HepG2 (cell line): Measurements from ENCODE around the gene TSPAN9. TPM values are rescaled to one million over a fixed set of nuclear protein-coding genes. Genes with fewer than 3 reads are reported as not detected.

Experiments used
- ATAC-seq: fragments of 200-7000 bp; cut with Tn5 transposase; 3 replicates; pipeline ENCODE4 v1.9.1; 2020; ENCODE audit warnings: mild to moderate bottlenecking, moderate library complexity
- BruUV-seq: library from RNA; stranded (reverse); fragments of 400-500 nt; replicated peaks from 2 replicates; lab custom pipeline; 2021; lab: Mats Ljungman, UMichigan
- CTCF ChIA-PET: fragments of 300-600 bp; formaldehyde crosslinking; extraction: SDS; loops from one replicate; lab custom pipeline; 2021; ENCODE audit warnings: low total read pairs, inconsistent platforms, low intra/inter-chr PET ratio; lab: Yijun Ruan, JAX
- POLR2A ChIA-PET: fragments of 350-600 bp; sonication (Branson Sonifier 250); formaldehyde crosslinking; loops from one replicate; lab custom pipeline; 2020; ENCODE audit warnings: antibody characterized with exemption, inconsistent platforms; lab: Yijun Ruan, JAX
- DNase-seq: peaks from one replicate; pipeline ENCODE4 v3.0.0-alpha.2; 2015; ENCODE audit warnings: low spot score
- FAIRE-seq: peaks from 3 replicates; lab custom pipeline; 2011; peaks lifted over from hg19 to GRCh38; lab: Jason Lieb, UNC
- H2AFZ ChIP-seq: one replicate; pipeline ENCODE4 v1.6.1; 2011; ENCODE audit warnings: low read length, inconsistent platforms
- H3K27ac ChIP-seq: fragments of 300-600 bp; 3 replicates; pipeline ENCODE4 v1.8.0; 2011; ENCODE audit warnings: mixed run types, mild to moderate bottlenecking, mixed read lengths, low read length, inconsistent platforms; ENCODE audit not compliant: insufficient read depth; ENCODE audit errors: extremely low read length
- H3K27me3 ChIP-seq, 2 experiments: fragments of 200-600 bp in 1 of 2; 2 replicates in 1 of 2; 3 replicates in 1 of 2; pipeline versions ENCODE4 v1.6.0 to v1.8.0; 2011; ENCODE audit warnings: low read length in 2 of 2, mild to moderate bottlenecking in 2 of 2, moderate library complexity in 2 of 2, inconsistent platforms in 1 of 2; ENCODE audit not compliant: insufficient read depth in 2 of 2, control insufficient read depth in 1 of 2
- H3K36me3 ChIP-seq, 2 experiments: fragments of 200-600 bp in 1 of 2; replicated peaks in 1 of 2; 2 replicates in 1 of 2; 3 replicates in 1 of 2; pipeline versions ENCODE4 v1.5.1 to v1.8.0; 2011; ENCODE audit warnings: low read length in 2 of 2, inconsistent platforms in 1 of 2; ENCODE audit not compliant: insufficient read depth in 2 of 2, control insufficient read depth in 1 of 2
- H3K4me1 ChIP-seq: 2 replicates; pipeline ENCODE4 v1.5.1; 2012; ENCODE audit warnings: low read length, inconsistent platforms; ENCODE audit not compliant: insufficient read depth
- H3K4me2 ChIP-seq: 2 replicates; pipeline ENCODE4 v1.6.0; 2011; ENCODE audit warnings: low read depth, low read length, inconsistent platforms
- H3K4me3 ChIP-seq, 3 experiments: fragments of 200-600 bp in 1 of 3; sonication (generic), shearing (Covaris generic) in 1 of 3; replicated peaks in 1 of 3; 2 replicates each; pipeline ENCODE4 v1.5.1; 2011 to 2016; ENCODE audit warnings: low read length in 3 of 3, inconsistent platforms in 2 of 3, low read depth in 2 of 3, mild to moderate bottlenecking in 2 of 3, control low read depth in 1 of 3, mixed read lengths in 1 of 3; ENCODE audit not compliant: insufficient read depth in 1 of 3
- H3K79me2 ChIP-seq: one replicate; pipeline ENCODE4 v1.6.1; 2011; ENCODE audit warnings: low read length, inconsistent platforms; ENCODE audit not compliant: insufficient read depth
- H3K9ac ChIP-seq: 2 replicates; pipeline ENCODE4 v1.6.0; 2011; ENCODE audit warnings: mild to moderate bottlenecking, low read depth, low read length, inconsistent platforms; ENCODE audit not compliant: insufficient read depth
- H3K9me3 ChIP-seq: 2 replicates; pipeline ENCODE4 v1.5.1; 2012; ENCODE audit warnings: mild to moderate bottlenecking, low read length
- H4K20me1 ChIP-seq: 2 replicates; pipeline ENCODE4 v1.6.0; 2011; ENCODE audit warnings: inconsistent platforms, mild to moderate bottlenecking, low read length, moderate library complexity; ENCODE audit not compliant: insufficient read depth
- CTCF ChIP-seq: sonication (generic); formaldehyde crosslinking; IDR thresholded peaks from 2 replicates; pipeline ENCODE4 v1.5.0; 2020; ENCODE audit warnings: mild to moderate bottlenecking, missing genetic modification reagents, moderate library complexity
- GPN1 ChIP-seq: sonication (generic); formaldehyde crosslinking; IDR thresholded peaks from 2 replicates; pipeline ENCODE4 v1.5.1; 2020; ENCODE audit warnings: missing genetic modification reagents, borderline replicate concordance
- STAG1 ChIP-seq: sonication (generic); formaldehyde crosslinking; IDR thresholded peaks from 2 replicates; pipeline ENCODE4 v1.4.0; 2020; ENCODE audit warnings: missing genetic modification reagents
- WGBS: methylation state at CpG from one replicate; pipeline ENCODE4 v1.1.6; 2017; ENCODE audit warnings: low lambda C conversion rate; 5-methylcytosine and 5-hydroxymethylcytosine counted together
- in situ Hi-C: cut with HindIII; loops from 2 replicates; pipeline ENCODE4 v1.10.0; 2017; ENCODE audit warnings: low pct_unique_long_range_greater_than_20kb; ENCODE audit not compliant: extremely low pct_ligation_motif_present
- intact Hi-C: fragments of 100-400 bp; cut with micrococcal nuclease; formaldehyde crosslinking; loops from one replicate; pipeline ENCODE4 v1.10.0; 2022; ENCODE audit not compliant: unreplicated experiment
- polyA plus RNA-seq, 8 experiments: library from polyadenylated mRNA; depleted of rRNA in 3 of 8; stranded (reverse) in 7 of 8; unstranded in 1 of 8; fragments of >200 nt; fragmentation: Illumina TruSeq in 4 of 8; extraction: Trizol in 4 of 8; gene quantifications; 2 replicates each; pipeline versions ENCODE4 v1.2.1 to v1.2.3, GENCODE V29; 2011 to 2016; ENCODE audit warnings: low read depth in 4 of 8, missing spikeins in 1 of 8, mixed read lengths in 1 of 8; ENCODE audit not compliant: insufficient read depth in 1 of 8
- total RNA-seq, 5 experiments: library from RNA; depleted of rRNA; stranded (reverse); fragments of >200 nt; fragmentation: Illumina TruSeq; extraction: Trizol; gene quantifications; 2 replicates each; pipeline ENCODE4 v1.2.3, GENCODE V29; 2016; ENCODE audit warnings: low read depth in 1 of 5

TSPAN9 gene
- total and polyA plus RNA-seq, 2 of the 13 experiments (the other 11 are each of a cell fraction or from before 2014, with no cell fraction given): 18.1 to 42.3 TPM

GRCh38 chr12:3035815-3036702, 41.1 kb upstream of the TSPAN9 start:
- no peaks in the 10 kb centered on the region for H3K27me3 ChIP-seq
- H3K27ac ChIP-seq: no peak overlapping the region
- H3K9ac ChIP-seq: no peak overlapping the region
- ATAC-seq: no peak
- H3K9me3 ChIP-seq: no peaks in the 10 kb centered on the region
- H3K36me3 ChIP-seq: peaks cover 43 to 67% of the 10 kb centered on the region in 2 experiments
- no peak overlapping the region for H3K4me3 ChIP-seq
- no peaks in the 10 kb centered on the region for H3K4me1 ChIP-seq
- BruUV-seq: no TSS peak
- H3K79me2 ChIP-seq: no peaks in the 10 kb centered on the region
- H2AFZ ChIP-seq: no peak overlapping the region
- TF ChIP-seq STAG1 (CRISPR knock-in tag) (0 out of 2 replicates have a peak, but pooled peaks have one; percentile 29), CTCF (CRISPR knock-in tag) (0 out of 2 replicates have a peak, but pooled peaks have one; percentile 18), GPN1 (CRISPR knock-in tag) (no peak)
- DNase-seq: no peak
- peaks cover 4% of the 10 kb centered on the region; the same call in 1 of the 2 replicates for H4K20me1 ChIP-seq
- in situ Hi-C loops (loop anchor here (10.0 kb wide), 1 partner anchor 151 kb away; no protein-coding TSS in a partner anchor), intact Hi-C loops (loop anchor here (2.0 kb wide), 1 partner anchor 149 kb away; no protein-coding TSS in a partner anchor)
- no peak overlapping the region for H3K4me2 ChIP-seq
- ChIA-PET CTCF (interaction anchor here (2.6 kb wide), 1 partner anchor 151 kb away, joined by 9 read pairs; no protein-coding TSS in a partner anchor), POLR2A (no interaction called here)
- 92% methylated on average over 15 of the region's 16 CpGs for WGBS
- no peak for FAIRE-seq
